GM12892 (cell line): ENCODE results near the gene PHLDA2.

ENCODE experiments used
- DNase-seq: peaks from one replicate; pipeline ENCODE4 v3.0.0; 2011; ENCODE audit not compliant: insufficient read length
- FAIRE-seq: peaks from 2 replicates; lab custom pipeline; 2011; peaks lifted over from hg19 to GRCh38; lab: Jason Lieb, UNC
- POLR2A ChIP-seq: IDR thresholded peaks from 2 replicates; pipeline ENCODE4 v1.6.1; 2011; ENCODE audit warnings: low read depth, low read length, control low read depth
- POLR2AphosphoS5 ChIP-seq: IDR thresholded peaks from 2 replicates; pipeline ENCODE4 v1.6.1; 2011; ENCODE audit warnings: low read depth, low read length, control low read depth
- TAF1 ChIP-seq: IDR thresholded peaks from 2 replicates; pipeline ENCODE4 v1.6.1; 2011; ENCODE audit warnings: low read depth, mild to moderate bottlenecking, control low read depth, low read length, borderline replicate concordance

Gene PHLDA2

GRCh38 chr11:2924821-2925675 lies 4.2 kb downstream of the PHLDA2 start:
- no peak for FAIRE-seq
- DNase-seq: no peak
- TF ChIP-seq POLR2AphosphoS5 (no peak), TAF1 (no peak), POLR2A (no peak)

GRCh38 chr11:2924381-2924780 lies 4.8 kb downstream of the PHLDA2 start:
- DNase-seq: no peak

GRCh38 chr11:2923446-2924375 lies 5.5 kb downstream of the PHLDA2 start:
- DNase-seq: no peak
- TF ChIP-seq TAF1 (no peak), POLR2A (no peak), POLR2AphosphoS5 (no peak)

More at GRCh38 chr11:2924381-2924780, 4.8 kb downstream of the PHLDA2 start:
- no peak for FAIRE-seq
- TF ChIP-seq TAF1 (no peak), POLR2AphosphoS5 (no peak), POLR2A (no peak)

GRCh38 chr11:2922655-2923054 lies 6.6 kb downstream of the PHLDA2 start:
- FAIRE-seq (no peak), DNase-seq (no peak)
- TF ChIP-seq TAF1: no peak
- TF ChIP-seq POLR2AphosphoS5: no peak
- TF ChIP-seq POLR2A: no peak

More at GRCh38 chr11:2923446-2924375, 5.5 kb downstream of the PHLDA2 start:
- FAIRE-seq: no peak

GRCh38 chr11:2921742-2922493 lies 7.3 kb downstream of the PHLDA2 start:
- TF ChIP-seq POLR2A (no peak), TAF1 (no peak), POLR2AphosphoS5 (no peak)
- DNase-seq (no peak), FAIRE-seq (no peak)

GRCh38 chr11:2921261-2921660 lies 8.0 kb downstream of the PHLDA2 start:
- TF ChIP-seq TAF1: no peak
- TF ChIP-seq POLR2AphosphoS5: no peak
- TF ChIP-seq POLR2A: no peak
- DNase-seq: no peak
- FAIRE-seq: no peak

GRCh38 chr11:2920343-2920742 lies 8.9 kb downstream of the PHLDA2 start:
- TF ChIP-seq POLR2A: no peak
- no peak for TF ChIP-seq TAF1
- TF ChIP-seq POLR2AphosphoS5: no peak
- no peak for DNase-seq
- no peak for FAIRE-seq

- DNase-seq: no peak
- no peak for FAIRE-seq
- TF ChIP-seq TAF1 (no peak), POLR2A (no peak), POLR2AphosphoS5 (no peak)
Observed at GRCh38 chr11:2919837-2920236, 9.4 kb downstream of the PHLDA2 start.

GRCh38 chr11:2919188-2919587 lies 10.0 kb downstream of the PHLDA2 start:
- DNase-seq (no peak), FAIRE-seq (no peak)
- TF ChIP-seq POLR2A (no peak), POLR2AphosphoS5 (no peak), TAF1 (no peak)

- FAIRE-seq (no peak), DNase-seq (no peak)
- TF ChIP-seq POLR2A (no peak), TAF1 (no peak), POLR2AphosphoS5 (no peak)
Observed at GRCh38 chr11:2917842-2918490, 11.3 kb downstream of the PHLDA2 start.
